ENCODE measurements around the gene PBX1. TPM values are rescaled to one million over a fixed set of nuclear protein-coding genes. Genes with fewer than 3 reads are reported as not detected.

PBX1 gene
- total RNA-seq, 1 donor from 2014 or later: 87.2 TPM

DNA sequence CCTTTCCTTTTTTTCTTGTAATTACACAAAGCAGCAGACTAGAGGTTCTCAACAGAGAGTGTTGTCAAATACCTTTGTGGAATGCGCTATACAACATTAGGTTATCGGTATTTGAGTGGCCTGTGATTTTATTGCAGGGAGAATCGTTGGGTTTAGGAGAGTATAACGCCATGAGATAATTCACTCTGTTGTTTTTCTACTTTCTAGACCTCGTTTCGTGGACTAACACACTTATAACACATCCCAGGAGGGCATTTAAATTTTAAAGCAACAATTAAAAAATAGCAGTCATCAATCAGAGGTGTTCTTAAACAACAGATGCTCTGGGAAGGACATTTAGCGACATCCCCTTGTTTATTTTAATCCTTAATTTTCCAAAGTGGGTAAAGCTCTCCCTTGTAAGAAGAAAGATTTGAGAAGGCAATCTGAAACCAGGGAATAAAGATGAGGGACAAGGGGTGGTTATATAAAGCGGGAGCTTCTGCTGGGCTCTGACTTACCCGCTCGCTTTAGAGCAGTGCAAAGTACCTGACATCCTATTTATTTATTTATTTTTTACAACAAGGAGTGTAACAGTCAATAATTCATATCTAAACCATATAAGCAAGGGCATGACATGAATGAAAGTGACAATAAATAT, 4.9 kb downstream of the PBX1 start:
- DNase-seq (ENCODE audit: low spot score): no peak

DNA sequence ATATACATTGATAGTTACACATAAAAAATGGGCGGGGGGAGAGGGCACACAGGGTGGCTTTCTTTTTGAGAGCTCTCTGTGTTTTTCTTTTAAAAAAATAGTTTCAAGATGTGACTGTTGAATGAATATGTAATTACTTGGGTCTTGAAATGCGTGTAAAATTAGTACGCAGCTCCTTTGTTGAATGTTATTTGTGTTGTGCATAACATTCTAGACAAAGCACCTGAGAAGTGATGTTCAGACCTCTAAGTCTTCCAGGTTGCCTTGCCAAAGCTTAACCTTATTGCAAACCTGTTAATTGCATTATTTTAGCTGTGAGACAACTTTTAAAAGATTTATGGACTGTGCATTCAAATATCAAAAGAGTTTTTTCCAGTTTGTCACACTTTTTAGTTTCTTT, 5.4 kb downstream of the PBX1 start:
- no peak for DNase-seq (ENCODE audit: low spot score)

DNA sequence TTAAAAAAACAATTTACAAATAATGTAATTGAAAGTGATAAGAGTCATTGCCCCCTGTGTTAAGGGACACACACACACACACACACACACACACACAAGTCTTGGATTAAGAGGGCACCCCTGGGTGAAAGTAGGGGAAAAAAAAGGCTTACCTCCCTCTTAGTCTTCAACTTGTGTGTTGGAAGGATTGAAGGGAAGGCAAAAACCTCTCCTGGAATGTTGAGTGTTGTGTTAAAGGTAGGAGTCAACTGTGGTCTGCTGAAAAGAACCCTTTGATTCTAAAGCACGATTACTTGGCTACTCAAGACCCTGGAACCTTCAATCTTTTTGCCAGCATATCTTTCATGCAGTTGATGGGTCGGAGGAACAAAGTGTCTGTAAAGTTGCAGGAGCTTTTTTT, 6.4 kb downstream of the PBX1 start:
- no peak for DNase-seq (ENCODE audit: low spot score)

DNA sequence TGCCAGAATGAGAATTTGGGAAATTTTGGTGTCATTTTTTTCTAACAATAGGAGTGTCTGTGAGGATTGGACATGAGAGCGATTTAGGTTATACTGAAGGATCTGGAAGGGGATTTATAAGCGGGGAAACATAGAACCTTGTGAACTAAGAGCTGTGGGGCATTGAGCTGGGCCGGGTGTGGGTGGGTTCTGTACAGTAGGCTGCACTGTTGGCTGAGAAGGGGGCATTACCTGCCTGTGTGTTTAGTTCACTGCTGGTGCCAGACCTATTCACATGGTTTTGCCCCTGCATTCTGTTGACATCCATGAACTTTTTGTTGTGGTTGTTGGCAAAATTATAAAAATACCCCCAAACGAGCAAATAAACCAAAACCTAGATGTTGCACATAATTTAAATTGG, 8.8 kb downstream of the PBX1 start:
- DNase-seq (ENCODE audit: low spot score): no peak

DNA sequence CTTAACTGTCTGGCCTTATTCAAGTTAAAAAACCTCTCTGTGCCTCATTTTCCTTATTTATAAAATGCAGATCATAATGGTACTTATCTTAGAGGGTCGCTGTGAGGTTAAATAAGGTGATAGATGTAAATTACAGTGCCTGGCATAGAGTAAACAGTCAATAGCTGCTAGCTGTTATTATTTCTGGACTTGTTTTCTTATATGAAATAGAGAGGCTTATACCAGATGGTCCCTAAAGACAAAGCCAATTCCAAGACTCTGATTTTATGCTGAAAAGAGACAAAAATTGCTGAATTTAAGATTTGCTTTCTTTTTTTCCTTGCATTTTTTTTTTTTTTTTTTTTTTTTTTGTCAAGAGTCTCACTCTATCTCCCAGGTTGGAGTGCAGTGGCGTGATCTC, 10.3 kb downstream of the PBX1 start:
- DNase-seq (ENCODE audit: low spot score): no peak

DNA sequence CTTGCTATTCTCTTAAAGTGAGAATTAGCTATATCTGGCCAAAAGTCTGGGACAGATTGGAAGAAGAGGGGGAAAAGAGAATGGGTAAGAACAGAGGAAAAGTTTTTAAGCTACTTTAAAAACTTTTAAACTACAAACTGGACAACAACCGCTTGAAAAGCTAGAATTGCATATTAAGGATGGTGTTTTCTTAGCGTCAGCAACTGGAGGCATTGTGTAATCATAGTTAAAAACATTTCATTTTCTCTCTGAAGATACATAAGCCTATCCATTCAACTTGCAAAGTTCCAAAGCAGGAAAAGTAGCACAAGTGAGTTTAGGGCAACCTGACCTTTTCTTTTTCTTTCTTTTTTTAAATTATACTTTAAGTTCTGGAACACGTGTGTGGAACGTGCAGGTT, 10.9 kb downstream of the PBX1 start:
- no peak for DNase-seq (ENCODE audit: low spot score)

DNA sequence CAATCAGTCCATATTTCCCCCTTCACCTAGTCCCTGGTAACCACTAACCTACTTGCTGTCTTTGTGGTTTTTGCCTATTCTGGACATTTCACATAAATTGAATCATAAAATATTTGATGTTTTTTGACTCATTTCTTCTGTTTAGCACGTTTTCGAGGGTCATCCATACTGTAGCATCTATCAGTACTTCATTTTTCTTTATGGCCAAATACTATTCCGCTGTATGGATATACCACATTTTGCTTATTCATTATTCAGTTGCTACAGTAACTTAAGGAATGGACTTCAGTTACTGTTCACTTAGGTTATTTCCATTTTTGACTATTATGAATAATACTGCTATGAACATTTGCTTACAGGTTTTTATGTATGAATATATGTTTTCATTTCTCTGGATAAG, 12.3 kb downstream of the PBX1 start:
- DNase-seq (ENCODE audit: low spot score): no peak

DNA sequence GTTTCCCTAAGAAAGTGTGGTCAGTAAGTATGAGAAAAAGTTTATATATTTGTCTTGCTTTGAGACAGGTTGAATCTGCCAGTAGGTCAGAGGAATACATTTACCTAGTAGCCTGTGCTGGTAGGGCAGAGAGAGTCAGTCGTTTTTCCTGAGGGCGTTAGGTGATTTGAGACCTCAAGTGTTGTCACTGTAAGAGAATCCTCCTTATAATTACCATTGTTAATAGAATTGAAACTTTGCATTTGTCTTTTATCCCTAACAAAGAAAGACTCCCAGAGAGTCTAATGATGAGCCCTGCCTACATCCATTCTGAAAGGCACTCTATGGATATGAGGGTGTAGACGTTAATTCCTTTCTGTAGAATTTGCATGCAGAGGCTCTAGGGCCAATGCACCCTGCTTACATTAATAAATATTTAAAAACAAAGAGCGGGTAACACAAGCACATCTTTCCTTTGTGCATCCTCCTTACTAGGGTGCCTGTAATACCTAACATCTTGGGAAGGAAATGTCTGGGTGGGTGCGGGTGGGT, 16.4 kb downstream of the PBX1 start:
- DNase-seq (ENCODE audit: low spot score): no peak

DNA sequence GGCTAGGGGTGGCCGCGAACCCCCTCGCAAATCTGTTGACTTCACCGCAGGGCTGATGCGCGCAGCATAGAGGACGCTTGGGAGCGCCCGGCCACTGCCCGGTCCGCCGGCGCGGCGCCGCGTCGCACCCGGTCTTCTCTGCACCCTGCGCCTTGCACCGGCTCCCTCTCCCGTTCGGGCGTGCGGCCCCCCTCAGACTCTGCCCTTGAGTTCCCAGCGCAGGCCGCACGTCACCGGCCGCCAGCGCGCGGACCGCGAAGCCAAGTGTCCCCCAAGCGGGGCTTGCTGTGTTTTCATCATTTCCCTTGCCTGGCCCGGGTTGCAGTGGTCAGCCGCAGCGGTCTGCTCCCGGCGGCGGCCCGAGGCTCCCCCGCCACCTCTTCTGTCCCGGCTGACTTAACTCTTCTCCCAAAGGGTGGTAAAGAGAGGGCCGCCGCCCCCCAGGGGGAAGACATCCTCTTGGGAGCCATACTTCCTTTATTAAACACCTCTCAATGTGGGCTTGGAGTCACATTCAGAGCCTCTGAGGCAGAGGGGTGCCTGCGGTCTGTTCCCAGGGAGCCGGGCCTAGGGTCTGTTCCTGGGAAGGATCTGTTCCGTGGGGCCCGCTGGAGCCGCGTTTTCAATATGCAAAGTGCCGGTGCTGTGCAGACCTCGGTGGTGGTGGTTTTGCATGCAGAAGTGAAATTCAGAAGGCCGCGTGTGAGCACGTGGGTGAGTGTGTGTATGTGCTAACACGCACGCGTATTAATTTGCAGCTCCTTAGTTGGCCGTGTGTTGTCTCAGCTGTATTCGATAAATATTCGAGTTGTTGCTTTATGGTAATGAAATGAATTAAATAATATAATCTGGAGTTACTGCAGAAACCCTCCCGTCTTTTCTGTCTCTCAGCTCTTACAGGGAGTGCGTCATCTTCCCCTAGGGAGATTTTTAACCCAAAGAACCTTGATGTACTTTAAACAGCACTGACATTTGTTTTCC, 17.6 kb downstream of the PBX1 start:
- no peak for DNase-seq (ENCODE audit: low spot score)

DNA sequence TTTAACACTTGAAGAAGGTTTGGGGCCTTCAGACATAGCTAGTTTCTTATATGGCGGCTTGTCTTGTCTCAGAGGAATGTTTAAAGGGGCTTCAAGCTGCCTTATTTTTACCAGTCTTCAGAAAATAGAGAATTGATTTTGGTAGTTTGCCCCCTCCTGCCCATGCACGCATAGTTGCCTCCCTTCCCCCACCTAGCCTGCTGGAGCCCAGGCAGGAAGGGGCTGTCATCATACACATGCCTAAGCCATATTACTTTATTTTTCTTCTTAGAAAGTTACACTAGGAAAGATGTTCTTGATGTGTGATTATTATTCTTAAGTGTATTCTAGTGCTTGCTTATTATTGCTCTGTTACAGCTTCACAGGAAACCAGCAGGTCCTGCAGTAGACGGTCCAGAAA, 18.3 kb downstream of the PBX1 start:
- DNase-seq (ENCODE audit: low spot score): no peak

DNA sequence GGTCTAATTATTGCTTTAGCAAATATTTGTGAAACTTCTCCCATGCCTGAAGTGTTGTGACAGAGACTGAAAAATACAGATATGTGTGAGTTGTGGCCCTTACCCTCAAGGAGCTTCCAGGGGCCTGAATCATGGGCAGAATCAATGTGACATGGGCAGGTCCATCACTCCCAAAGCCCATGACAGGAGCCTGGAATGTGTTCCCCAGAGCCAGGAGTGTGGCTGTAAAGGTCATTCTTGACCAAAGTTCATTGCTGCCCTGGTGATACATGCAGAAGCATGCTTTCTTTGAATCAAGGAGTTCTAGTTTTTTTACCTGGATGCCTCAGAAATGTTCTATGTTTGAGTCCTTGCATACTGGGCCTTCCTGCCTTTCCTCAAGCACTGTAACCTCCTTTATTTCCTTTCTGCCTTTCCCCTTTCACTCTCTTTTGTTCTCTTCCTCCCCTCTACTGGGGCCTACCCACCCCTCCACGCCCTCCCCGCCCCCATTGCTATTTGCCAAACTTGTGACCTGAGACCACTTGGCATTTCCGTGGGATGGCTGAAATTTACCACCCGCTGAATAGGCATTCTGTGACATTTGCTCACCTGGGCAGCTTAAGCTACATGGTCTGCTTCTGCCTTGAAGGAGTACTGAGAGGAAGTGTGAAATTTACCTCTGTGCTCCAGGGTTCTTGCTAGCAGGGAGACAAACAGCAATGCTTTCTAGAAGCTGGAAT, 19.7 kb downstream of the PBX1 start:
- DNase-seq (ENCODE audit: low spot score): no peak

DNA sequence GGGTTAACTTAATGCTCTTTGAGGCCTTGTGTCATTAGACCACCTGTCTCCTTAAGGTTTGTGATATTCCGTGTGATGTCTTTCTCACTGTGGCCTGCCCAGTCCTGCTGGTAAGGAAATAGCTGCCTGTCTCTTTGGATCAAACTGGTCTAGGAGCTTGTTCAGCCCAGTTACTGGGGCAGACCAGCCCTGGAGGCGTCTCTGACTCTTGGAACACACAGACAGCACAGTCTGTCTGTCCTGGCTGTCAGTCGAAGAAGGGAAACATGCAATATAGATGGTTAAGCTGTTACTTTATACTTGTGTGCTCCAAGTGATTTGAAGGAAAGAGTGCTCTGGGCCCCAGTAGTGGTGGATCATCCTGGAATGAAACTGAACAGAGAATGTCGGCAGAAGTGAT, 20.4 kb downstream of the PBX1 start:
- no peak for DNase-seq (ENCODE audit: low spot score)

DNA sequence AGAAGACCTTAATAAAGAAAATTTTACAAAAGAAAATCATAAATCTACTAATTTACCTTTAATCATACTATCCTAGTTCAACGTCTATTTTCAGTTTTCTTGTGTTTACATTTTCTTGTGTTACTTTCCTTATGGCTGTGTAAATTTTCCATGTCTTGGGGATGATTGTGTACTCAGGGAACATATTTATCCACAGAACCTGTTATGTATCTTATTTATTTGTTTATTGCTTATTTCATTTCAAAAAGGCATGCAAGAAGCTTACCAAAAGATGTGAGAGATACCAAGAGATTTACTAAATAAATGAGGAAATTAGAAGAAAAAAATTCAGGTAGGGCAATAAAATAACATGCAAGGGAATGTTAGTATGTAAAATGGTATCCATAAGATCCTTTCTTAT, 22.8 kb downstream of the PBX1 start:
- no peak for DNase-seq (ENCODE audit: low spot score)

DNA sequence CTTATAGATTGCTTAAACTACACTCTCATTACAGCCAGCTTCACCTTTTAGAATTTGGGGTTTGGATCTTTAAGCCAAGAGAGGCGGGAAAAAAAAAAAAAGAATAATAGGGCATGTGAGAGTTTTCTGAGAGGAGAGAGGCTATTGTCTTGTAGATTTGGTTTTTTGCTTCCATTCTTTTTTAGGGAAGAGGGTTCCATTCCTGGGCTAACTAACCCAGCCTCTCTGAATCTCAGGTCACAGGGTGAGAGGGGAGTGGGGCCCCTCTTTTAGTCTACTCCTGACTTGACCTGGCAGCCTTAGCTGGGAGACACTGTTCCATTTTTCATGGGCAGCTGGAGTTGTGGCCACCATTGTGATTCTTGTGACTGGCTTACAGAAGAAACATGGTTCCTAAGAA, 24.2 kb downstream of the PBX1 start:
- DNase-seq (ENCODE audit: low spot score): no peak

DNA sequence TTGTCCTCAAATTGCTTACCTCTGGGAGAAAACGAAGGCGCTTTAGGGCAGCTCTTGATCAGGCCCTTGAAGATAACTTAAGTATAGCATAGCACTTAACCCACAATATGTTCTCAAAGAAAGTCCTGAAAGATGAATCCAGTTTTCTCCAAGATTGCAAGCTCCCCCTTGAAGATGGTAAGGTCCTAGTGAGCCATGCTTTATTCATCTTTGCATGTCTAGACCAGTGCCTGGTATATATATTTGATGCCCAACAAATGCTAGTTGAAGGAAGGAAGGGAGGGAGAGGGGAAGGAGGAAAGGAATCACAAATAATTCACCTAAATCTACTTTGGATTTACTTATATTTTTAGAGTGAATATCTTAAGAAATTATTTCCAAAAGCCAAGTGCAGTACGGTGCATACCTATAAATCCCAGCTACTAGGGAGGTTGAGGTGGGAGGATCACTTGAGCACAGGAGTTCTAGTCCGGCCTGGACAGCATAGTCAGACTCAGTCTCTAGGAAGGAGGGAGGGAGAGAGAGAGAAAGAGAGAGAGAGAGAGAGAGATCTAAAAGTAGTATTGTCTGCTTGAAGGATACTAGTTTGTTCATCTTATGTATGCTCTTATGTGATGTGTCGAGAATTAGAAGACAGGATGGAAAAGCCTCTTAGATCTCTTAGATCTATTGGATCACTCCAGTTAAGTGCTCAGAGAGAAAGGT, 25.0 kb downstream of the PBX1 start:
- no peak for DNase-seq (ENCODE audit: low spot score)

DNA sequence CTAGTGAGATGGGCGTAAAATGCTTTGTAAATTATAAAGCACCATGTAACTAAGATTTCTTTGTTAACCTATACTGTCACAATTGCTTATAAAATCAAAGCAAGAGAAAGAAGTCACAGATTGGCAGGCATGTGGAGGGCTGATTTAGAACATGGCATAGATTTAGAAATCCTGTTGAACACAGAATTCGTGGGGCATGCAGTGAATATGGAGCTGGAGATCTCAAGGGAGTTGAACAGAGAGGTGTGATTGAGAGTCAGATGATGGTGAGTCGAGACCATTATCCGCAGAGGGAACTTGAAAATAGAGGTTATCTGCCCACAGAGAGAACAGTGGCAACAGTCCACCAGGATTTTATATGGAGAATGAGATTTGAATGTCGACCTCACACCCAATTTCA, 27.6 kb downstream of the PBX1 start:
- DNase-seq (ENCODE audit: low spot score): no peak

DNA sequence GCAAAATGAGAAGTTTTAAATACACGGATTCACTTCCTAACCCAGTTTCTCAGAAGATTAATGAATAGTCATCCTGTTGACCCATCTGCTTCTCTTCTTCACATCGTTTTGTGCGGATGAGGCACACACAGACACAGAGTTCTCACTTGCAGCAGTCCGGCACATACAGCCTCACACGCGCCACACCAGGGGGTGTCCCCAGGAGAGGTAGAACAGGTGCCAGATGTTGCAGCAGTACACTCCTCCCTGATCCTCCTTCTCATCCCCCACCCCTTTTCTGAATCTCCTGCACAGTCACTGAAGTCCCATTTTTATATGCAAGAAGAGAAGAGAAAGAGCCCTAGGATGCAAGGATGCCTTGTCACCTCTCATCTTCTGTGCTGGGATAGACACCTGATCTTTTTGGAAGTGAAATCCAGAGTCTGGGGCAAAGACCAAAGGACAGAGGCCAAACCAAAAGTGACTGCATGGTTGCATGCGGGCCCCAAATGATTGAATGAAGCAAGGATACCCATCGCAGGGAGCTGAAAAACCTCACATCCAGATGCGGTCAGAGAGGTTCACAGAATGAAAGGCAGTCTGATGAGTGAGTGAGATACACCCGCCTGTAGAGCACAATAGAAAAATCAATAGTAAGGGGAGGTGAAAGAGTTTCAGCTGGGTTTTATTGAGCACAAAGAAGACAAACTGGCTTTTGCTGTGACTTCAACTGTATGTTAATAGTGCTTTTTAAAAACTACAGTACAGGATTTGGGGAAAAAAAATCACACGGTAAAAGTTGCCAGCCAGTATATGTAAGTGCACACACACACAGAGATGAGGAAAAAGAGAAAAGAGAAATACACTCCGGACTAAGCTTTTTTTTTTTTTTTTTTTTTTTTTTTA, 28.9 kb downstream of the PBX1 start:
- DNase-seq (ENCODE audit: low spot score): no peak

DNA sequence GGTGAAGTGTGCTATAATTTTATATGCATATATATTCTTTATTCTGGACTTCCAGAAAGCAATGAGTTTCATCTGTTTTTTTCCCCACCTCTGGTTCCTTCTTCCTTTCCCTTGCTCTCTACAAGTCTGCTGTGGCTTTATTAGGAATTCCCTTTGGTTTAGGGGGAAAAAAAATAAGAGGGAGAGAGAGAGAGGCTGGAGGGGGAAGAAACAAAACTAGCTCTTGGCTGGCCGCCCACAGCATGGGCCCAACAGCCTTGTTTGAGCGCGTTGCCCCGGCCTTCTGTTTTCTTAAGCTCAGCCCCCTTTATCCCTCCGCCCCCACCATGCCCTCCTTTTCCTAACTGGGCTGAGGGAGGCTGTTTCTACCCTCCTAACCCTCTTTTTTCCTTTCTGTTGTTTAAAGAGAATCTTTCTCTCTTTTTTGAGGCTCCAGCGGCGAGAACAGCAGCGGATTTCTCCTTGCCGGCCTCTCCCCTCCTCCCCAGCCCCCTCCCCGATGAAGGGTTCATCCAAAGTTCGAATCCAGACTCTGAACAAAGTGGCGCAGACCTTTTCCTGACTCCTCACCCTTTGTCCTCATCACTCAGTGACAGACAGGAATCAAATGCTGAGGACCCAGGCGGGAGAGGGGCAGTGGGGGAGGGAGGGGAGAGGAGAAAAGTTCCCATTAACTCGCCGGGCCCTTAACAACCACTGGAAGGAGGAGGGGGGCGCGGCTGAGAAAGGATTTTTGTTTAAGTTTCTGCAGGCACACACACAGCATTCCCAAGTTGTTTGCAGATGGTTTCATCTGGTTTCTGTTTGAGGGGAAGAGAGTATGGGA, 29.7 kb downstream of the PBX1 start:
- DNase-seq (ENCODE audit: low spot score): no peak

DNA sequence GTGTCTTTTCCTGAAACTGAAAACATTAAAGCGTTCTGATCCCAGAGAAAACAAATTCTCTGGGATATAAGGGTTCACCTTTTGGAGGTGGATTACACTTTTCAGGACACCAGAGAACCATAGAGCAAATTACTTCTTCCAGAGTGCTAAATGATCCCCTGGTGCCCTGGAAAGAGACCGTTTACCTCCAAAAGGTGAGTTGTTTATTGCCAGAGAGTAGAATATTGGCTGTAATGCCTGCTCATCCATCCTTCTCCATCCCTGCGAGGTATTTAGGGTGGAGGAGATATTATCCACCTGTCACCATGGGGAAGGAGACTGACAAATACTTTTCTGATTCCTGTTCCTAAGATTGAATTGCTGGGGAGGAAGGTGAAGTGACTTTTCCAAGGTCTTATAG, 30.4 kb downstream of the PBX1 start:
- no peak for DNase-seq (ENCODE audit: low spot score)

All from mesenteric fat pad (tissue), 1 donor.